ENCODE results near the gene PYGB.
"Not testable (repeated sequence)": the region's sequence is repeated elsewhere in the genome, so short reads cannot be mapped to it uniquely, and the experiment has no call there.

Gene PYGB

DNA sequence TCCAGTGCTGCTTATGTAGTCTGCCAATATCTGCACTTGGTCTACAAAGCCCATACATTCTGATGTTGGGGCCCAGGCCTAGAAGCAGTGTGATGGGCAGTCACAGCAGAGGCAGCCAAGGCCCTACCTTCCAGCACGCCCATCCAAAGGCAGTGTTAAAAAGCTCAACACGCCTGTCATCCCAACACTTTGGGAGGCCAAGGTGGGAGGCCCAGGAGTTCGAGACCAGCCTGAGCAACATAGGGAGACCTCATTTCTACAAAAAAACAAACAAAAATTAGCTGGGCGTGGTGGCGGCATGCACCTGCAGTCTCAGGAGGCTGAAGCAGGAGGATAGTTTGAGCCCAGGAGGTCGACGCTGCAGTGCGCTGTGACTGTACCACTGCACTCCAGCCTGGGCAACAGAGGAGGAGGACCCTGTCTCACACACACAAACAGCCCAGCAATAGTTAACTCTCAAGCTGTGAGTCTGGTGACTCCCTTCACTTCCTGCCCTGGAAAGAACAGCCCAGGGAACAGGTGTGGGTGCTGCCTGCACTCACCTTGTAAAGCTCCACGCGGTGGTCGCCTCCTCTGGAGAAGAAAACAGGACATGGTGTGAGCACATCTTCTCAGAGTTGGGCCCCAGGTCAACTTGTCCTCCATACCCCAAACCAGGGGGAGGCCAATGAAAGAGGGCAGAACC, 68.8 kb downstream of the PYGB start:
- no peak for DNase-seq

DNA sequence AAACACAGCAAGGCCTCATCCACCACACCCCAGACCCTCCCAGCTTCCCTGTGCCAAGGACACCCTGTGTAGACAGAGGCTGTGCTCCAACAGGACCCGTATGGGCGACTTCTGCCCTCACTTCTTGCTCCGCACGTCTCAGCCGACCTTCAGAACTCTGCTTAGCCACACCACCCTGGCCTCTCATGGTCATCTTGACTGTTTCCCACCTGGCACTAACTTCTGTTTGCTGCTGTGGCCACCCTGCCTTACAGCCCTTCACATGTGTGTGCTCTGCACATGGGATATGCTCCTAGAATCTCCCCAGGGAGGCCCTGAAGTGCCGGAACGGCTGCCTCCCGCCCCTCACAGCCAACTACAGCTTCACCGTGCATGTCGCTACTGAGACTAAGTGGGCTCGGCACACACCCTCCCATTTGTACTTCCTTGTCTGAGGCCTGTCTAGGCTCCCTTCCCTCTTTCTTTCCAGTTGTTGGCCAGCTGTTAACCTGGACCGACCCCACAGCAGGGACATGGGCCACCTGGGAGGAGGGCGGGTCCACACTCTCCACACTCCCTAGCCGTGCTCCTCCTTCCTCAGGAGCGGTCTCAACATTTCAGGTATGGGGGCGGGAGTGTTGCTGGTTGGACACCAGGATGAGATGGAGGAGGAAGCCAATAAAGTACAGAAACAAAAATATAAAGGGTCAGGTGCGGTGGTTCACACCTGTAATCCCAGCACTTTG, 69.6 kb downstream of the PYGB start:
- DNase-seq: no peak

DNA sequence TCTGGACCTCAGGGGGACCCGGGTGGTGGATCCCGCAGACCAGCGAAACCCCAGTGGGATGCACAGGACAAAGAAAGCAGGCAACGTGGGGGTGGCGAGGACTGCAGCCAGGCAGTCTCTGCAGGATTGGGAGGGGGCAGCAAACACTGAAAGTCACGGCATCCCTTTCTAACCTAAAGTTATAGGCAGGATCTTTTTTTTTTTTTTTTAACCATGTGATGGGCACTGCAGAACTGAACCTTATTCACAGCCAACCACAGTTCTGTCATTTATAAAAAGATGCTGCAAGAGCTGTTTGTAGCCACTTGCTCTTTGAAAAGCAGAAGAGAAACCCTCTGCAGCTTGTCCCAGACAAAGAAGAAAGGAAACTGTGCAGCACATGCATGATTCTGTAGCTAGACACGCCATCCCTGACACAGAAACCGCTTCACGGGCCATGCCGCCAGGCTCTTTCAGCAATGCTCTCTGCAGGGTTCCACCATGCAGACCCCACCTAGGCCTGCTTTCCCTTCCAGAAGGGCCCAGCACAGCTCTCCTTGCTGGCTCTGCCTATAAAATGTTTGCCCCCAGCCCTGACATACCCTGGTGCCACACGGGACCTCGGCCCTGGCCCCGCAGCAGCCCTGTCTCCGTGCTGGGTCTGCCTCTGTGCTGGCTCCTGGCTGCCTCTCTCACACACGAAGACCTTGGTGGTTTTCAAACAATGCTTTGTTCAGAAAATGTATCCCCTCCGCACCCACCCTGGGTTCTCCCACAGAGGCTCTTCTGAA, 70.8 kb downstream of the PYGB start:
- no peak for DNase-seq

DNA sequence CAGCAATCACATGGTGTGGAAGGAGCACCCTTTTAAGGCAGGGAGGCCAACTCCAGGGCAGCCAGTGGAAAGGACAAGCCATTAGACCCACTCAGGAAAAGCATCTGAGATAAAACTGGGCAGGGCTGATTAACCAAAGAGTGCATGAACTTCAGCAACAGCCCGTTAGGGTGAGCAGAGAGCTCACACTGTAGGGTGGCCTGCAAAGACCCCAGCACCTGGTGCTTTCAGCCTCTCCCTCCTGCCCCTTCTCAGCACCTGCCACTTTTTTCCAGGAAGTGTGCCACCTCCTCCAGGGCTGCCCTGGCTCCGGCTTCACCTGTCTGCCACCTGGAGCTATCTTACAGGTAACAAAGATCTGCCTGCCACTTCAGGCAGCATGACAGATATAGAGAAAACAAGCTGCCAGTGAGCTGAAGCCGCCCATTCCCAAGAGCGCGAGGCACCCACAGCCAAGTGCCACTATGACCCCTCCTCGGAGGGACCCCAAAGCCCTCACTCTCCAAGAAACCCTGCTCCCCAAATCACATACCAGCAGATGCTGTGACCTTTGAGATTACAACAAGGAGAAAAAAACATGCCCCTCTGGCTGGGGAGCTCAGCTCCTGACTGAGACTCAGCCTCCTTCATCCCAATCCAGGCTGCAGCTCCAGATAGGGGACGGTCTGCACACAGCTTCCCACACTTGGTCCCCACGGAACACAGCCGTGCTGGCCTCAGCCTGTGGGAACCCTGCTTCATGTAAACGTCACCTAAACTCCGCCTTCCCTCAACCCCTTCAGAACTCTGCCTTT, 71.6 kb downstream of the PYGB start:
- no peak for DNase-seq

DNA sequence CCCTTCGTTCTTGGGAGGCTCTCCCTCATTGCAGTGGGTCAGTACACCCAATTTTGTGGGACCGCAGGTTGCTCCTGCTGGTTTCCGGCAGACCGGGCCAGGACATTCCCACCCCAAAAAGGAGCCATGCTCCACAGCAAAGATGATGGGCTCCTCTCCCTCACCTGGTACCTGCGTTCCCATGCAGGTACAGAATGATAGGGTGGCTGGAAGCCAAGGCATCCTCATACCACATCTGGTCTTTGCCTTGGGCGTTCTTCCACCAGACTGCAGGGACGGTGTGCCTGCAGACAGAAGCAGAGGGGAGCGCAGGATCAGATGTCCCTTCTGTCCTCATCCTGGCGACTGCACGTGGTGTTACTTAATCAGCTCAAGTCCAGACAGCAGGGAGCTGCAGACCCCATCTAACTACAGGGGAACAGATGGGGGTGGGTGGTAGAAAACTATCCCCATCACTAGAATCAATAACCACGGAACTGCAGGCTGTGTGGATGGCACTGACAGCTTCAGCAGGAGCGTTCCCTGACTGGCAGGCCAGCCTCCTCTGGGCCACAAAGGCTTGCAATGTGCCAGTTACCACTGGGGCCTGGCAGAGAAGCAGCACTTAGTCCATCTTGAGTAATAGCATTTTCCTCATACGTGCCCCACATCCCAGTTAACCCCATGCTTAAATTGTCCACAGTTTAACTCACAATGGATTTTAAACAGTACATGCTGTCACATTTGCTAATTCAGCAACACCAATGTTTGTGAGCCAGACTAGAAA, 72.3 kb downstream of the PYGB start:
- DNase-seq: no peak

DNA sequence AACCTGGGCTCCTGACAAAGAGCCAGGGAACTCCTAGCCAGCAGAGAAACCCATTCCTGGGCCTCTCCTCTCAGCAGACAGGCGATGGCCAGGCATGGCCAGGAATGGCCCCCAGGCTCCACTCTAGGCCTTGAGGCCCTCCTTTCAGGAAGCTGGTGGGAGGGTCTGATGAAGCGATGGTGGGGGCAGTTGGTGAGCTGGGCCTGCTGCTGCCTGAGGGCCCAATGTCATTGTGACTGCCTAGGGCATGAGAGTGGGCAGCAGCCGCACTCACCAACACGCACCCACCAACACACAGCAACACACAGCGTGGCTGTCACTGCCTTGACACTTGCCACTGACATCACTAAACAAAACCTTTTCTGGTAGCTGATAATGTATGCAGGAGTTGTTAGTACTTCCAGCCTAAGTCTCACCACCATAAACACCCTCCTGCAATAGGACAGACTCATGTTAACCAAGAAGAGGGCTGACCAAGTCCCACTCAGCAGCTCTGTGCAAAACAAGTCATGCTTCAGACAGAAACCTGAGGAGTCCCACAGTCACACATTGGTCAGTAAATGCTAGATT, 73.5 kb downstream of the PYGB start:
- DNase-seq: no peak

DNA sequence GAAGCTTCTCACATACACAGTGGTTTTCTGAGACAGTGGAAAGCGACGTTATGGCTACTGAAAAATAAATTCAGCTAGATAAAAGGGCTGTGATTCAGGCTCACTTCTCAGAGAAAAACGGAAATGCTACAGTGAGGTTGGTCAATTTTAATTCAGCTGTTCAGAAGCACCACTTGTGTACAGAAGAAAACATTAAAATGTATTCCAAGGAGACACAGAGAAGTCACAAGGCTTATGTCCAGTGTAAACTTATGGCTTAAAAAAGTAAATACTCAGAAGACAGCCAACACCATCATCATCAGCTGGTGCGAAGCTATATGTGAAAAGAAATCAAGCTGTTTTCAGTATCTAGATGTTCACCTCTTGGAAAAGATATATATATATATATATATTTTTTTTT, 74.1 kb downstream of the PYGB start:
- DNase-seq: no peak

DNA sequence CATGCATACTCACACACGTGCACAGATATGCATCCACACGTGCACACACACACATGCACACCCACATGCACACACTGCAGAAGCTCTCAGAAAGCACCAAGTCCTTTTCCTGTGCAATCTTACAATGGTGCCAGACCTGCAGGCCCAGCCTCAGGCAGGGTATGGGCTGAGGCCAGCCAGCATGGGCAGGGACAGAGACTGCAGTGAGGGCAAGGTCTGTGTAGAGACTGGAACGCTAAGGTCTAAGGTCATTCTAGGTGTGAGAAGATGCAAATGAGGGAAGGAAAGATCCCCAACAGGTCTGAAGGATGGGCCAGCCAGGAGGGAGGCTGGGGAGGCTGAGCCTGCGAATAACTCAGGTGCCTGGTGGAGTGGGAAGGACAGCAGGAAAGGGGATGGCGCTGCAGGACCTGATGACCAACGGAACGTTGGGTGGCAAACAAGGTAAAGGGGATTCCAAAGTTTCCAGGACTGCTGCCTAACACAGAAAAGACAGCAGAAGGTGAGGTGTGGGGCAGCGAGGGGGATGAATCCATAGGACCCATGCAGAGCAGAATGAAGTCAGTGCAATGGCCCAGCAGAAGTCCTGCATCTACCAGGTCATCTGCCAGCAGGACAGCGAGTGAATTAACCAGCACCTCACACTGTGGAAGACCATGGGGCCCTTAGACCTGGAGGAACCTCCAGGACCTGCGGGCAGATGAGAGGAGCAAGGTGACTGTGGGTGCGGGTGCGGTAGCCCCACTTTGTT, 75.8 kb downstream of the PYGB start:
- no peak for DNase-seq

DNA sequence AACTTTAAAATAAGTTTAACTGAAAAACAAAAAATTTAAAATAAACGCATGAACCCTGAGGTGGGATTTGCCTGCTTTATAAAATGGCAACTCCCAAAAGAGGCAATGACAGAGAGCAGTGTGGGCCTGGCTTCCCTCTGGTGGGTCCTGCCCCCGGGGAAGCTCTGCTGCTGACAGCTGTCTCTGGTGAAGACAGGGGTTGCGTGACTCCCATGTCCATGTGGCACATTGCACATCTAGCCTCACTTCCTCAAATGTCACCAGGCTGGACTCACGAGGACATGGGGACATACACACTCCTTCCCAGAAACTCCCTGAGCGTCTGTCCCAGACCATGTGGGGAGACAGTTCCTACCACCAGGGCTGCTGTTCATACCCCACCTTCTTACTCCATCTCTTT, 76.5 kb downstream of the PYGB start:
- DNase-seq: no peak

DNA sequence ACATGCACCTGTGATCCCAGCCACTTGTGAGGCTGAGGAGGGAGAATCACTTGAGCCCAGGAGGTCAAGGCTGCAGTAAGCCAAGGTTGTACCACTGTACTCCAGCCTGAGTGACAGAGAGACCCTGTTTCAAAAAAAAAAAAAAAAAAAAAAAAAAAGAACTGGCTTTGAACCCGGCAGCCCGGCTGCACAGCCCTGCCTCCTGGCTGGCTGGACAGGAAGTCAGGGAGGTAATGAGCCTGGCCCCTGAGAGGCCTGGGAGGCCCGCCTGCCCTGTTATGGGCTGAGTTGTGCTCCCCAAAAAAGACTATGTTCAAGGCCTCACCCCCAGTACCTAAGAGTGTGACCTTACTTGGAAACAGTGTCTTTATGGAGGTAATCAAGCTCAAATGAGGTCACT, 77.2 kb downstream of the PYGB start:
- DNase-seq: no peak

DNA sequence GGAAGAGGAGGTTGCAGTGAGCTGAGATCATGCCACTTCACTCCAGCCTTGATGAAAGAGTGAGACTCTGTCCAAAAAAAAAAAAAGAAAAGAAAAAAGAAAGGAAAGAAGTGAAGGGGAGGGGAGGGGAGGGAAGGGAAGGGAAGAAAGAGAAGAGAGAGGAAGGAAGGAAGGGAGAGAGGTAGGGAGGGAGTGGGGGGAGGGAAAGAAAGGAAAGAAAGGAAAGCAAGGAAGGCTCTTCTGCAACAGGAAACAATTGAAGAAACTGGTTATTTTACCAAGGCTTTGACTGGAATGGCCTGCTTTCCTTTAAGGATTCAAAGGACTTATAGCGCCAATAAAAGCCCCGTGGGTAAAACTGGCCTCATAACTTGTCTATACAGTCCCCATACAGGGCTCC, 78.1 kb downstream of the PYGB start:
- no peak for DNase-seq

DNA sequence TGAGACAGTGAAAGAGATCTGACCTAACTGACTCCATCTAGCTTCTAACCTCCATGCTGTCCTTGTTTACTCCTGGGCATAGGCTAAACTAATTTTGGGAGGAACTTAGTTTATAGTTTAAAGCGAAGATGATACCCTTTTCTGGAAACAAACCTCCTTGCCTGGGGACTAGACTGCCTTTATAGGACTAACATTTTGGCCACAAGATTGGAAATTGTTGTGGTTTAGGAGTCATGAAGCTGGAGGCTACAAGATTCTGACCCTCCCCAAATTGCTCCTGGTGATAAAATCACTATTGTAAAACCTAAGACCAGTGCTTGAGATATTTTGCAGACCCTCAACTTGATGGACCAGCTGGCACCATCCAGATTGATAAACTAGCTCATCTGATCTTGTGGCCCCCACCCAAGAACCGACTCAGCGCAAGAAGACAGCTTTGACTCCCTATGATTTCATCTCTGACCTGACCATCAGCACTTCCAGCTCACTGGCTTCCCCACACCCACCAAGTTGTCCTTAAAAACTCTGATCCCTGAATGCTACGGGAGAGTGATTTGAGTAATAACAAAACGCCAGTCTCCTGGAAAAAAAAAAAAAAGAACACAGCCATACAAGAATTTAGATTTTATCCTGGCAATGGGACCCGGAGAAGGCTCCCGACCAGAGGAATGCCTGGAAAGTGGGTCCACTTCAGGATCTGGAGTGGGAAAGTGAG, 79.8 kb downstream of the PYGB start:
- DNase-seq: no peak

DNA sequence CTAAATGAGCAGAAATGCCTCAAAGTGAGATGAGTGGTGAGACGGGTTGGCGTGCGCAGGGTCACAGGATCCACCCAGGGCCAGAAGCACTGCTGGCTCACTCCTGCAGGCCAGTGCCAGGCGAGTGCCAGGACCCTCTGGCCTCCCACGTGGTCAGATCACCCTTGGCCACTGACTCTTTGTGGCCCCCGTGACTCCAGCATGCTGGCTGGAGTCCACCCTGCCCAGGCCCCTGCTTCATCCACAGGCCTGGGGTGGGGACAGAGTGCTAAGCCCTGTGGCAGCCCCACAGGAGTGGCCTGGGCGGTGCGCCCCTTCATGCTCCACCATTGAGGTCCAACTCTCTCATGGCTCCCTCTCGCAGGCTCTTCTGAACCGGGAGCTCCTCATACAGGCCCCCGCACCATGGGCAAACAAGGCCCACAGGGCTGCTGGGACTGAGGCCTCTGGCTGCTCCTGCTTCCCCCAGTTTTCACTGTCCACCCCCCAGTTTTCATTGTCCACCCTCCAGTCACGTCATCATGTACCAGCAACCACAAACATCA, 81.1 kb downstream of the PYGB start:
- DNase-seq: no peak

DNA sequence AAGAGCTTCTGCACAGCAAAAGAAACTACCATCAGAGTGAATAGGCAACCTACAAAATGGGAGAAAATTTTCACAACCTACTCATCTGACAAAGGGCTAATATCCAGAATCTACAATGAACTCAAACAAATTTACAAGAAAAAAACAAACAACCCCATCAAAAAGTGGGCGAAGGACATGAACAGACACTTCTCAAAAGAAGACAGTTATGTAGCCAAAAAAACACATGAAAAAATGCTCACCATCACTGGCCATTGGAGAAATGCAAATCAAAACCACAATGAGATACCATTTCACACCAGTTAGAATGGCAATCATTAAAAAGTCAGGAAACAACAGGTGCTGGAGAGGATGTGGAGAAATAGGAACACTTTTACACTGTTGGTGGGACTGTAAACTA, 87.1 kb downstream of the PYGB start:
- DNase-seq: not testable (repeated sequence)

DNA sequence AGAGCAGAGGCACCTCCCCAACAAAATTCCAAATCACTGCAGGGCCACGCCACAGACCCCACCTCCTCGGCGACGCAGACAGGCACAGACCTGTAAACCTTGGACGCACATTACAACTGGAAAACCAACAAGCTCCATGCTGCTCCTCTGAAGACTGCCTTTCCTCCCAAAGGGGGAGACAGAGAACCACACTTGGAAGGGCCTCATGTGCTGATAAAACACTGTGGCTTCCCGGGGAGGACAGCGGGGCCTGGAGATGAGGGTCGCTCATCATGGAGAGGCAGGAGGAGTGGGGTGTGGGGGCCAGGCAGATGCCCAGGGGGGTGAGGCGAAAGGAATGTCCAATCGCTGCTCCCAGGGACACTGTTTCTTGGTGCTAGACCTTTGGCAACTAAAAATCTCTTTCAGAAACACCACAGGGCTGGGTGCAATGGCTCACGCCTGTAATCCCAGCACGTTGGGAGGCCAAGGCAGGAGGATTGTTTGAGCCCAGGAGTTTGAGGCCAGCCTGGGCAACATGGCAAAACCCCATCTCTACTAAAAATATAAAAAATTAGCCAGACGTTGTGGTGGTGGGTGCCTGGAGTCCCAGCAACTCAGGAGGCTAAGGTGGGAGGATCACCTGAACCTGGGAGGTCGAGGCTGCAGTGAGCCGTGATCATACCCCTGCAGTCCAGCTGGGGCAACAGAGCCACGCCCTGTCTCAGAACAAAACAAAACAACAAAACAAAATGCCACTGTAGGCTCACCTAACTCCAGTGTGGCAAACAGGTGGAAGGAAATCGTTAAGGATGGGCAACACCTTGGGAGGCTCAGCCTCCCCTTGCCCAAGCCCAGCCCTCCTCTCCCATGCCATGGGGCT, 88.9 kb downstream of the PYGB start:
- DNase-seq: peak in 1 of 2 experiments; percentile 42

DNA sequence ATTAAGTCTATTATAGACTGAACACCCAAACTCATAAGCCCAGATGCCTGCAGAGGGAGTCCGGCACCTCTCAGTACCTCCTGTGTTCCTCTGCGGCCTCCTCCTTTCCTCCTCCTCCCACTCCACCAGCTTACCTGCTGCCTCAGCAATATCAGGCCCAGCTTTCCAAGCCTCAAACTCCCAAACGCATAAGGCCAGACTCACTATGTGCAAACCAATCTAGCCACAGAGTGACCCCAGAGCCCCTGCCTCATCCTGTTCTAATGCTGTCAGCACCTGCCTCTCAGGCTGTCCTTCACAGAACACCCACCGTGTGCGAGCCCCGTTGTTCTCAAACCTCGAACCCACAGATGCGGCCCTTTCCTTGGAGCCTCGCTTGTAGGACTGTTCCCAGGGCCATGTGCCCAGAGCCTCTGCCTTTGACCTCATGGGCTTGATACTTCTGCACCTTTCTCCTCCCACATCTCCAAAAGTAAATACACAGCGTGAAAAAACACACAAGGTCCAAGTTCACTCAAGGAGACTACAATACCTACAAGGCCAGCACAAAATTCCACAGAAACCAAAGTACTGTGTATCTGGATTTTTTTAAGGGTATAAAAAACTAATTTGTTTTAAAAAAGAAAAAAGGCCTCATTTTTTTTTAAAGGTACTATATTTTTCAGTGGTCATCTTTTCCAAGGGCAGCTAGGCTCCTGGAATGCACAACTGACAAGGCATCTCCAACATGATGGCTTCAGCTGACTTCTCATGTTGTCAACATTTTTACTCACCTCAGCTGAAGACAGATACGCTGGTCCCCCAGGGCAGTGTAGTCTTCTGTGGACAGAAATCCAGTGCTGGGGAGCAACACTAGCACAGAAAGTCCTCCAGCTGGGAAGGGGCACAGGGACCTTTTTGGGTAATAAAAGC, 90.5 kb downstream of the PYGB start:
- DNase-seq: no peak

DNA sequence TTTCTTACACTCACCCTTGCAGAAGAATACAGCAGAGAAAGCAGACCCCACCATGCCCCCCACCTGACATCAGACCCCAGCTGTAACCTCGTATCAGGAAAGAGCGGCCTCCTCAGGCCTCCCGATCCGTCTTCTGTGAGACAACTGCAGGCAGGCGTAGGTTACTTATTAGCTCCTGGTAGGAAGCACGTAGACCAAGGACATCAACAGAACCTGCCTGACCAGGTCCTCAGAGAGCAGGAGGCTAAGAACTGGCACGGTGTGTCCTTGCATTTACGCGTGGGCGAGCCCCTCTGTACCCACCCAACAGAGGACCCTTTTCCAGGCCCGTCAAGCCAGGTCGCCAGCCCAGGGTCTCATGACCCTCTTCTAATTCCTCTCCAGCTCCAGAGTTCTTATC, 91.7 kb downstream of the PYGB start:
- no peak for DNase-seq

DNA sequence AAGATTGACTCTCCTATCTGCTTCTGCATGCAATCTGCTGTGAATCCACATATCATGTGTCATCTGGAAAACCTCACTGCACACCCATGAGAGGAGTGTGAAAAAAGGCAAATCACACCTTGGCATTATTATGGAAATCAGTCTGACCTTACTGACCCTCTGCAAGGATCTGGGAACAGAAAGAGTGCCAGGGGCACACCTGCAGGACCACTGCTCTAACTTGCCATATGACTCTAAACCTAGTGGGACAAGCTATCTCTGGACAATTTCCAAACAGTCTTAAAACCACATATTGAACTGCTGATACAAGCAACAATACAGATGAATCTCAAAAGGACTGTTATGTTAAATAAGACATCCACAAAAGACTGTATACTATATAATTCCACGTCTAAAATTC, 92.5 kb downstream of the PYGB start:
- peak in 1 of 2 experiments; percentile 53 for DNase-seq
